Common myeloid progenitor, CD34-positive (primary cell): ENCODE data around the gene INHBC.

Experiments
- CTCF ChIA-PET: fragments of 350-600 bp; sonication (Branson Sonifier 250); formaldehyde crosslinking; loops from one replicate; lab custom pipeline; 2021; ENCODE audit warnings: antibody characterized with exemption; lab: Charles Lee
- POLR2A ChIA-PET: fragments of 350-600 bp; sonication (Branson Sonifier 250); formaldehyde crosslinking; loops from one replicate; lab custom pipeline; 2021; ENCODE audit warnings: antibody characterized with exemption; lab: Charles Lee
- DNase-seq, 3 donors: peaks; one replicate each; pipeline versions ENCODE4 v3.0.0 to v3.0.0-alpha.2; 2013
- H3K27ac ChIP-seq, 2 experiments: 1 replicate in 1 of 2; 2 replicates in 1 of 2; pipeline ENCODE4 v1.7.0; 2013; ENCODE audit warnings: inconsistent platforms in 2 of 2, low read length in 2 of 2, mild to moderate bottlenecking in 2 of 2, low read depth in 1 of 2, moderate library complexity in 1 of 2; ENCODE audit not compliant: severe bottlenecking in 2 of 2, insufficient read depth in 1 of 2, poor library complexity in 1 of 2
- H3K27me3 ChIP-seq, 5 experiments: replicated peaks in 2 of 5; 1 replicate in 3 of 5; 2 replicates in 2 of 5; pipeline versions ENCODE4 v1.6.1 to v1.7.0; 2013; ENCODE audit warnings: low read length in 4 of 5, mild to moderate bottlenecking in 2 of 5, moderate library complexity in 2 of 5, inconsistent platforms in 1 of 5; ENCODE audit not compliant: insufficient read depth in 5 of 5, control insufficient read depth in 4 of 5
- H3K36me3 ChIP-seq, 4 experiments: 1 replicate in 2 of 4; 2 replicates in 2 of 4; pipeline versions ENCODE4 v1.6.1 to v1.7.0; 2013; ENCODE audit warnings: low read length in 3 of 4, control low read depth in 1 of 4, mild to moderate bottlenecking in 1 of 4; ENCODE audit not compliant: control insufficient read depth in 4 of 4, insufficient read depth in 4 of 4
- H3K4me1 ChIP-seq, 4 experiments: 1 replicate in 3 of 4; 2 replicates in 1 of 4; pipeline versions ENCODE4 v1.6.1 to v1.7.1; 2013; ENCODE audit warnings: low read length in 3 of 4, mild to moderate bottlenecking in 3 of 4, control low read depth in 1 of 4, inconsistent platforms in 1 of 4, moderate library complexity in 1 of 4; ENCODE audit not compliant: control insufficient read depth in 4 of 4, insufficient read depth in 4 of 4; ENCODE audit errors: control extremely low read depth in 1 of 4
- H3K4me3 ChIP-seq, 7 experiments: 1 replicate in 4 of 7; 2 replicates in 3 of 7; pipeline versions ENCODE4 v1.5.1 to v1.7.0; 2013; ENCODE audit warnings: mild to moderate bottlenecking in 7 of 7, low read length in 6 of 7, moderate library complexity in 6 of 7, inconsistent platforms in 2 of 7, low read depth in 2 of 7, control low read depth in 1 of 7; ENCODE audit not compliant: insufficient read depth in 4 of 7, control insufficient read depth in 1 of 7; ENCODE audit errors: extremely low read depth in 1 of 7
- H3K9me3 ChIP-seq, 5 experiments: 1 replicate in 4 of 5; 2 replicates in 1 of 5; pipeline versions ENCODE4 v1.6.1 to v1.7.1; 2013; ENCODE audit warnings: low read length in 4 of 5, mild to moderate bottlenecking in 2 of 5, inconsistent platforms in 1 of 5, low read depth in 1 of 5, moderate library complexity in 1 of 5; ENCODE audit not compliant: control insufficient read depth in 4 of 5, insufficient read depth in 2 of 5; ENCODE audit errors: control extremely low read depth in 1 of 5
- WGBS: methylation state at CpG from one replicate; pipeline ENCODE4 v1.1.5; 2013; ENCODE audit not compliant: insufficient coverage; 5-methylcytosine and 5-hydroxymethylcytosine counted together

Gene INHBC

GRCh38 chr12:57462912-57463253 is 28.3 kb downstream of the INHBC start:
- WGBS: 83% methylated on average over 2 of the region's 5 CpGs
- H3K4me1 ChIP-seq: peaks cover 8 to 40% (median 33%) of the 10 kb centered on the region in 4 experiments
- DNase-seq: no peak
- H3K27me3 ChIP-seq: peaks cover 0 to 13% (median 4%) of the 10 kb centered on the region in 5 experiments
- CTCF ChIA-PET: interaction anchor here (0.6 to 9.9 kb wide), 14 partner anchors 10 to 155 kb away, joined by 3 to 184 read pairs (median 4); partner anchors contain the start of gene ARHGAP9
- POLR2A ChIA-PET: interaction anchor here (0.8 to 1.1 kb wide), 2 partner anchors 53 to 56 kb away, joined by 3 to 4 read pairs; no protein-coding TSS in a partner anchor
- H3K27ac ChIP-seq: no peak overlapping the region
- H3K36me3 ChIP-seq: peaks cover 0 to 4% (median 2%) of the 10 kb centered on the region in 4 experiments
- H3K4me3 ChIP-seq: peak overlapping the region in 3 of 7 experiments; percentile 68 to 89 (median 86)
- no peaks in the 10 kb centered on the region for H3K9me3 ChIP-seq

- H3K36me3 ChIP-seq: peaks cover 0 to 16% (median 11%) of the 10 kb centered on the region in 4 experiments
- WGBS: 98% methylated on average over 12 of the region's 12 CpGs
- H3K4me1 ChIP-seq: peaks cover 5 to 27% (median 23%) of the 10 kb centered on the region in 4 experiments
- H3K9me3 ChIP-seq: no peaks in the 10 kb centered on the region
- no peak overlapping the region for H3K27ac ChIP-seq
- peaks cover 0 to 13% (median 4%) of the 10 kb centered on the region in 5 experiments for H3K27me3 ChIP-seq
- ChIA-PET CTCF (interaction anchor here (3.5 to 9.9 kb wide), 2 partner anchors 9 to 11 kb away, joined by 12 to 184 read pairs; partner anchors contain the start of genes ARHGAP9 and INHBE), POLR2A (no interaction called here)
- no peak for DNase-seq
- no peak overlapping the region for H3K4me3 ChIP-seq
Observed at GRCh38 chr12:57464569-57464968, 30.0 kb downstream of the INHBC start.

- Histone ChIP-seq H3K9me3 (no peaks in the 10 kb centered on the region), H3K4me3 (no peak overlapping the region), H3K27ac (no peak overlapping the region), H3K36me3 (peaks cover 0 to 22% (median 16%) of the 10 kb centered on the region in 4 experiments), H3K27me3 (peaks cover 0 to 12% (median 4%) of the 10 kb centered on the region in 5 experiments), H3K4me1 (peaks cover 4 to 25% (median 21%) of the 10 kb centered on the region in 4 experiments)
- 80% methylated on average over 2 of the region's 6 CpGs for WGBS
- POLR2A ChIA-PET: interaction anchor here (1.6 kb wide), 1 partner anchor 11 kb away, joined by 4 read pairs; no protein-coding TSS in a partner anchor
- CTCF ChIA-PET: interaction anchor here (1.2 to 9.9 kb wide), 4 partner anchors 9 to 30 kb away, joined by 4 to 184 read pairs (median 8); partner anchors contain the start of genes ARHGAP9 and INHBE
- no peak for DNase-seq
Observed at GRCh38 chr12:57465030-57465746, 30.6 kb downstream of the INHBC start.

GRCh38 chr12:57465747-57466505 is 31.3 kb downstream of the INHBC start:
- DNase-seq: no peak
- peaks cover 0 to 29% (median 21%) of the 10 kb centered on the region in 4 experiments for H3K36me3 ChIP-seq
- no peak overlapping the region for H3K4me3 ChIP-seq
- POLR2A ChIA-PET: interaction anchor here (1.6 kb wide), 1 partner anchor 10 kb away, joined by 4 read pairs; no protein-coding TSS in a partner anchor
- no peak overlapping the region for H3K27ac ChIP-seq
- H3K27me3 ChIP-seq: peaks cover 0 to 5% (median 2%) of the 10 kb centered on the region in 5 experiments
- H3K4me1 ChIP-seq: peaks cover 2 to 18% (median 14%) of the 10 kb centered on the region in 4 experiments
- CTCF ChIA-PET: interaction anchor here (0.6 to 9.9 kb wide), 5 partner anchors 10 to 30 kb away, joined by 3 to 184 read pairs (median 5); partner anchors contain the start of genes ARHGAP9 and INHBE
- 91% methylated on average over 11 of the region's 14 CpGs for WGBS
- H3K9me3 ChIP-seq: no peaks in the 10 kb centered on the region

GRCh38 chr12:57467212-57467874 is 32.8 kb downstream of the INHBC start:
- WGBS: 95% methylated on average over 10 of the region's 12 CpGs
- CTCF ChIA-PET: interaction anchor here (1.6 to 16.7 kb wide), 4 partner anchors 5 to 12 kb away, joined by 5 to 184 read pairs (median 98); partner anchors contain the start of genes ARHGAP9, GLI1 and INHBE
- H3K27me3 ChIP-seq: no peaks in the 10 kb centered on the region
- no peak overlapping the region for H3K4me3 ChIP-seq
- H3K27ac ChIP-seq: no peak overlapping the region
- H3K9me3 ChIP-seq: no peaks in the 10 kb centered on the region
- POLR2A ChIA-PET: no interaction called here
- no peak for DNase-seq
- peaks cover 0 to 7% (median 2%) of the 10 kb centered on the region in 4 experiments for H3K4me1 ChIP-seq
- H3K36me3 ChIP-seq: peaks cover 9 to 43% (median 33%) of the 10 kb centered on the region in 4 experiments

- H3K4me3 ChIP-seq: no peak overlapping the region
- DNase-seq: no peak
- H3K9me3 ChIP-seq: no peaks in the 10 kb centered on the region
- peaks cover 0 to 1% (median 0%) of the 10 kb centered on the region in 4 experiments for H3K4me1 ChIP-seq
- 98% methylated on average over 11 of the region's 11 CpGs for WGBS
- peaks cover 14 to 49% (median 38%) of the 10 kb centered on the region in 4 experiments for H3K36me3 ChIP-seq
- no peak overlapping the region for H3K27ac ChIP-seq
- POLR2A ChIA-PET: no interaction called here
- H3K27me3 ChIP-seq: no peaks in the 10 kb centered on the region
- CTCF ChIA-PET: interaction anchor here (1.6 to 16.7 kb wide), 2 partner anchors 6 to 9 kb away, joined by 5 to 184 read pairs; partner anchors contain the start of gene GLI1
Observed at GRCh38 chr12:57467915-57468314, 33.3 kb downstream of the INHBC start.
